Prostate gland (tissue), 2 donors: ENCODE data around the gene EPHB2. TPM values are rescaled to one million over a fixed set of nuclear protein-coding genes. Genes with fewer than 3 reads are reported as not detected.

Experiments used
- DNase-seq: peaks from one replicate; pipeline ENCODE4 v3.0.0-alpha.2; 2019; ENCODE audit warnings: low spot score
- H3K27ac ChIP-seq, 2 donors: fragments of 200-600 bp; sonication (generic); 2 replicates each; pipeline ENCODE4 v1.5.1; 2017 to 2019
- H3K27me3 ChIP-seq: fragments of 200-600 bp; sonication (generic); replicated peaks from 2 replicates; pipeline ENCODE4 v1.5.1; 2019; ENCODE audit not compliant: insufficient read depth
- H3K36me3 ChIP-seq, 2 donors: fragments of 200-600 bp; sonication (generic); 1 replicate in 1 of 2; 2 replicates in 1 of 2; pipeline versions ENCODE4 v1.5.1 to v1.8.1; 2017 to 2019
- H3K4me1 ChIP-seq: fragments of 200-600 bp; sonication (generic); replicated peaks from 2 replicates; pipeline ENCODE4 v1.5.1; 2019
- H3K4me3 ChIP-seq, 2 donors: fragments of 200-600 bp; sonication (generic); 2 replicates each; pipeline ENCODE4 v1.5.1; 2017 to 2019
- H3K9me3 ChIP-seq: fragments of 200-600 bp; sonication (generic); 2 replicates; pipeline ENCODE4 v1.5.1; 2017
- CTCF ChIP-seq, 4 experiments: fragments of 200-600 bp in 2 of 4; fragments of 450-650 bp in 2 of 4; sonication (generic) in 2 of 4; IDR thresholded peaks; 1 replicate in 3 of 4; 2 replicates in 1 of 4; pipeline ENCODE4 v1.5.1; 2016 to 2019; ENCODE audit warnings: antibody characterized with exemption in 4 of 4, mild to moderate bottlenecking in 2 of 4, moderate library complexity in 2 of 4
- POLR2A ChIP-seq: fragments of 450-650 bp; IDR thresholded peaks from one replicate; pipeline ENCODE4 v1.6.1; 2016; ENCODE audit warnings: antibody characterized with exemption, mild to moderate bottlenecking
- POLR2AphosphoS5 ChIP-seq: sonication (generic); formaldehyde crosslinking; IDR thresholded peaks from one replicate; pipeline ENCODE4 v1.6.1; 2017; ENCODE audit warnings: antibody characterized with exemption
- WGBS: methylation state at CpG from one replicate; pipeline ENCODE4 v1.1.5; 2018; 5-methylcytosine and 5-hydroxymethylcytosine counted together
- intact Hi-C: fragments of 100-400 bp; cut with DNase I; formaldehyde crosslinking; loops from one replicate; pipeline ENCODE4 v1.14.2; 2022
- total RNA-seq, 2 donors: library from RNA; depleted of rRNA; stranded (reverse); fragments of >200 nt; gene quantifications; one replicate each; pipeline ENCODE4 v1.1.0, GENCODE V29; 2016

The EPHB2 gene
- total RNA-seq, 2 donors from 2014 or later: 6.4 to 7.4 TPM

- Histone ChIP-seq H3K4me1 (peaks cover 13% of the 10 kb centered on the region), H3K9me3 (no peaks in the 10 kb centered on the region), H3K36me3 (no peaks in the 10 kb centered on the region), H3K27ac (no peak overlapping the region), H3K27me3 (no peaks in the 10 kb centered on the region), H3K4me3 (no peak overlapping the region)
- DNase-seq: no peak
- intact Hi-C loops: no loop called here
- no peak for TF ChIP-seq POLR2AphosphoS5
- no peak for TF ChIP-seq CTCF (IDR thresholded peaks at IDR 0.05)
- TF ChIP-seq POLR2A: no peak
- WGBS: 85% methylated on average over 7 of the region's 7 CpGs
Observed at GRCh38 chr1:22812993-22813790, 102.6 kb downstream of the EPHB2 start.

- TF ChIP-seq POLR2AphosphoS5 (peak; percentile 78), CTCF (IDR thresholded peaks at IDR 0.05) (no peak)
- 38% methylated on average over 19 of the region's 19 CpGs for WGBS
- intact Hi-C loops: no loop called here
- no peaks in the 10 kb centered on the region for H3K27me3 ChIP-seq
- peak; percentile 84 for DNase-seq
- H3K36me3 ChIP-seq: no peaks in the 10 kb centered on the region
- H3K27ac ChIP-seq: peak overlapping the region; percentile 10 to 53
- peaks cover 13% of the 10 kb centered on the region for H3K4me1 ChIP-seq
- no peak overlapping the region for H3K4me3 ChIP-seq
- no peaks in the 10 kb centered on the region for H3K9me3 ChIP-seq
Observed at GRCh38 chr1:22814176-22815042, 103.8 kb downstream of the EPHB2 start.

- Histone ChIP-seq H3K4me3 (no peak overlapping the region), H3K27me3 (no peaks in the 10 kb centered on the region), H3K9me3 (no peaks in the 10 kb centered on the region), H3K4me1 (peaks cover 13% of the 10 kb centered on the region), H3K27ac (peak overlapping the region; percentile 10 to 53), H3K36me3 (no peaks in the 10 kb centered on the region)
- WGBS: 67% methylated on average over 5 of the region's 5 CpGs
- intact Hi-C loops: no loop called here
- DNase-seq: no peak
- TF ChIP-seq CTCF (IDR thresholded peaks at IDR 0.05): no peak
- no peak for TF ChIP-seq POLR2A
- no peak for TF ChIP-seq POLR2AphosphoS5
Observed at GRCh38 chr1:22815043-22815365, 104.4 kb downstream of the EPHB2 start.

- peaks cover 13% of the 10 kb centered on the region for H3K4me1 ChIP-seq
- no peaks in the 10 kb centered on the region for H3K27me3 ChIP-seq
- TF ChIP-seq POLR2AphosphoS5: no peak
- TF ChIP-seq CTCF (IDR thresholded peaks at IDR 0.05): no peak
- TF ChIP-seq POLR2A: no peak
- intact Hi-C loops: no loop called here
- H3K36me3 ChIP-seq: no peaks in the 10 kb centered on the region
- peak overlapping the region; percentile 10 to 53 for H3K27ac ChIP-seq
- DNase-seq: no peak
- H3K9me3 ChIP-seq: no peaks in the 10 kb centered on the region
- 43% methylated on average over 12 of the region's 12 CpGs for WGBS
- no peak overlapping the region for H3K4me3 ChIP-seq
Observed at GRCh38 chr1:22815421-22816066, 104.9 kb downstream of the EPHB2 start.
